ENCODE measurements around the gene PARG.

The PARG gene

DNA sequence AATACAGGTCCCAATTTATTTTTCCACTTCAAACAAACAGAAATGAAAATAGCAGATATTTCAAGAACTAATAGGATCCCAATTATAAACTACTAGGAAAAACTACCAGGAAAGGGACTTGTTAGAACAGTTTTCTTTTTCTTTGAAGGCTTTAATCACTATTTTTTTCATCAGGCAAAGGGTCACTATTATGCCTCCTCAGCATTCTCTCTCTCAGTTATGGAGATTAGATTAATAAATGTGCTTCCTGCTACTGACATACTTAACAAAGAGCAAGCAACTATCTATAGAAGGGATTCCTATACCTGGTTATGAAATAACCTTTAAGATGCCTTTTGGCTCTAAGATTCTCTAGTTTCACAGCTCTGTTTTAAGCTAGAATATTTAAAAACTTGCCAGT lies 108.7 kb downstream of the PARG start:
- ATAC-seq (ENCODE audit: insufficient read depth, low read depth) = no peak
- no peak overlapping the region for H3K27ac ChIP-seq (ENCODE audit: low read length)
- H3K9me3 ChIP-seq (ENCODE audit: insufficient read depth, low read length, severe bottlenecking) = no peaks in the 10 kb centered on the region
- no peak overlapping the region for H3K9ac ChIP-seq (ENCODE audit: low read depth, low read length)
- H3K36me3 ChIP-seq (ENCODE audit: insufficient read depth, low read length) = peaks cover 29% of the 10 kb centered on the region; the same call in 1 of the 2 replicates
- H3K4me1 ChIP-seq (ENCODE audit: insufficient read depth, low read length) = no peaks in the 10 kb centered on the region
- H4K20me1 ChIP-seq (ENCODE audit: insufficient read depth, low read length) = no peaks in the 10 kb centered on the region
- no peak overlapping the region for H3K4me2 ChIP-seq (ENCODE audit: insufficient read depth, low read length)
- H3K27me3 ChIP-seq (ENCODE audit: insufficient read depth, low read length, poor library complexity) = no peaks in the 10 kb centered on the region
- H3K79me2 ChIP-seq (ENCODE audit: insufficient read depth, low read length) = no peaks in the 10 kb centered on the region
- H2AFZ ChIP-seq (ENCODE audit: low read depth, low read length) = no peak overlapping the region
- no peak for DNase-seq
- H3K4me3 ChIP-seq (ENCODE audit: low read depth in 1 of 2, low read length in 2 of 2) = no peak overlapping the region
- no peak for TF ChIP-seq EZH2 (IDR thresholded peaks at IDR 0.05; ENCODE audit: borderline replicate concordance, low read depth, low read length, severe bottlenecking)
- TF ChIP-seq, protein P1, sequence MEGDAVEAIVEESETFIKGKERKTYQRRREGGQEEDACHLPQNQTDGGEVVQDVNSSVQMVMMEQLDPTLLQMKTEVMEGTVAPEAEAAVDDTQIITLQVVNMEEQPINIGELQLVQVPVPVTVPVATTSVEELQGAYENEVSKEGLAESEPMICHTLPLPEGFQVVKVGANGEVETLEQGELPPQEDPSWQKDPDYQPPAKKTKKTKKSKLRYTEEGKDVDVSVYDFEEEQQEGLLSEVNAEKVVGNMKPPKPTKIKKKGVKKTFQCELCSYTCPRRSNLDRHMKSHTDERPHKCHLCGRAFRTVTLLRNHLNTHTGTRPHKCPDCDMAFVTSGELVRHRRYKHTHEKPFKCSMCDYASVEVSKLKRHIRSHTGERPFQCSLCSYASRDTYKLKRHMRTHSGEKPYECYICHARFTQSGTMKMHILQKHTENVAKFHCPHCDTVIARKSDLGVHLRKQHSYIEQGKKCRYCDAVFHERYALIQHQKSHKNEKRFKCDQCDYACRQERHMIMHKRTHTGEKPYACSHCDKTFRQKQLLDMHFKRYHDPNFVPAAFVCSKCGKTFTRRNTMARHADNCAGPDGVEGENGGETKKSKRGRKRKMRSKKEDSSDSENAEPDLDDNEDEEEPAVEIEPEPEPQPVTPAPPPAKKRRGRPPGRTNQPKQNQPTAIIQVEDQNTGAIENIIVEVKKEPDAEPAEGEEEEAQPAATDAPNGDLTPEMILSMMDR (IDR thresholded peaks at IDR 0.05; ENCODE audit: borderline replicate concordance, extremely low read depth, low read length, poor library complexity, severe bottlenecking) = no peak

DNA sequence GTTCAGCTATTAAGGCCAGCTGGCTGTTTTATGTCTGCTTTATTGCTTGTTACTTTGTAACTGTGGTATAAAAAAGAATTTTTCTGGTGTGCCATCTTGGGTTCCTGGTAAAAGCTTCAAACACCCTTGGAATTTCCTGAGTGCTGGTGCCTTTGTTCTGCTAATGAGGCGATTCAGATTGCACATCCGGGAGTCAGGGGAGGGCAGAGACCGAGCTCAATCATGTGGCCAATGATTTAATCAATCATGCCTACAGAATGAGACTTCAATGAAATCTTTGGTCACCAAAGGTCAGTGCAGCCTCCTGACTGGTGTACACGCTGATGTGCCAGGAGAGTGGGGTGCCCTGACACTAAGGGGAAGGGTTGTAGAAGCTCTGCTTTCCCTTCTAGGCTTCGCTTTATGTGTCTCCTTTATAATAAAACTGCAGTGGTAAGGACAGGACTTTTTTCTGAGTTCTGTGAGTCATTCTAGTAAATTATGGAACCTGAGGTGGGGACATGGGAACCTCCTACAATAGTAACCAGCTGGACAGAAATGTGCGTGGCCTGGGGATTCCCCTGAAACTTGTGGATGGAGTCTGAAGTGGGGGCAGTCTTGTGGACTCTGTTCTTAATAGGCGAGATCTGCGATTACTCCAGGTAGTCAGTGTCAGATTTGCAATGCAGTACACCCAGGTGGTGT lies 110.3 kb downstream of the PARG start:
- Histone ChIP-seq H2AFZ (ENCODE audit: low read depth, low read length) (no peak overlapping the region), H3K27ac (ENCODE audit: low read length) (no peak overlapping the region), H3K4me2 (ENCODE audit: insufficient read depth, low read length) (no peak overlapping the region), H3K27me3 (ENCODE audit: insufficient read depth, low read length, poor library complexity) (no peaks in the 10 kb centered on the region), H3K4me3 (ENCODE audit: low read depth in 1 of 2, low read length in 2 of 2) (no peak overlapping the region), H4K20me1 (ENCODE audit: insufficient read depth, low read length) (no peaks in the 10 kb centered on the region), H3K9me3 (ENCODE audit: insufficient read depth, low read length, severe bottlenecking) (no peaks in the 10 kb centered on the region), H3K9ac (ENCODE audit: low read depth, low read length) (no peak overlapping the region), H3K79me2 (ENCODE audit: insufficient read depth, low read length) (no peaks in the 10 kb centered on the region), H3K36me3 (ENCODE audit: insufficient read depth, low read length) (peaks cover 37% of the 10 kb centered on the region; the same call in 1 of the 2 replicates), H3K4me1 (ENCODE audit: insufficient read depth, low read length) (no peaks in the 10 kb centered on the region)
- no peak for TF ChIP-seq EZH2 (IDR thresholded peaks at IDR 0.05; ENCODE audit: borderline replicate concordance, low read depth, low read length, severe bottlenecking)
- TF ChIP-seq, protein P1 (IDR thresholded peaks at IDR 0.05; ENCODE audit: borderline replicate concordance, extremely low read depth, low read length, poor library complexity, severe bottlenecking) = no peak
- DNase-seq (no peak), ATAC-seq (ENCODE audit: insufficient read depth, low read depth) (no peak)

DNA sequence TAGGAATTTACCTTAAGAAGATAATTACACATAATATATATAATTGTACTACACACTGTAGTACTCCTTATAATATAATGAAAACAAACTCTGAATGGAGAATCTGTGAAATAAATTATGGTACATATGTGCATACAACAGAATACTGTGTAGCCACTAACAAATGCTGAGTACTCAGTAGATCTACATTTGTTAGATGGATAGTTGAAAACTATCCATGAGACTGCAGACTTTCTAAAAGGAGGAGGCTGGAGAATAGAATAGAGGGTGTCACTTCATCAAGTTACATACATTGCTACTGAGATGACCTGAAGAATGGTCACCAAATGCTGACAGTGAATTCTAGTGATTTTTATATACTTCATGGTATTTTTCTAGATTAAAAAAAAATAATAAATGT lies 111.0 kb downstream of the PARG start:
- Histone ChIP-seq H4K20me1 (ENCODE audit: insufficient read depth, low read length) (no peaks in the 10 kb centered on the region), H3K4me2 (ENCODE audit: insufficient read depth, low read length) (no peak overlapping the region), H3K27ac (ENCODE audit: low read length) (no peak overlapping the region), H3K4me1 (ENCODE audit: insufficient read depth, low read length) (no peaks in the 10 kb centered on the region), H3K27me3 (ENCODE audit: insufficient read depth, low read length, poor library complexity) (no peaks in the 10 kb centered on the region), H3K4me3 (ENCODE audit: low read depth in 1 of 2, low read length in 2 of 2) (no peak overlapping the region), H3K9ac (ENCODE audit: low read depth, low read length) (no peak overlapping the region), H3K9me3 (ENCODE audit: insufficient read depth, low read length, severe bottlenecking) (no peaks in the 10 kb centered on the region), H3K36me3 (ENCODE audit: insufficient read depth, low read length) (peaks cover 36% of the 10 kb centered on the region; the same call in 1 of the 2 replicates), H3K79me2 (ENCODE audit: insufficient read depth, low read length) (no peaks in the 10 kb centered on the region), H2AFZ (ENCODE audit: low read depth, low read length) (no peak overlapping the region)
- ATAC-seq (ENCODE audit: insufficient read depth, low read depth) = no peak
- TF ChIP-seq EZH2 (IDR thresholded peaks at IDR 0.05; ENCODE audit: borderline replicate concordance, low read depth, low read length, severe bottlenecking) = no peak
- TF ChIP-seq, protein P1 (IDR thresholded peaks at IDR 0.05; ENCODE audit: borderline replicate concordance, extremely low read depth, low read length, poor library complexity, severe bottlenecking) = no peak
- no peak for DNase-seq
